HG03280 (cell line): ENCODE results near the gene ZNF716.
"Not testable (repeated sequence)": the region's sequence is repeated elsewhere in the genome, so short reads cannot be mapped to it uniquely, and the experiment has no call there.

ENCODE experiments used
- ATAC-seq: cut with Tn5 transposase; IDR thresholded peaks from one replicate; pipeline ENCODE4 v1.9.1; 2021; ENCODE audit warnings: mild to moderate bottlenecking, moderate library complexity; ENCODE audit not compliant: unreplicated experiment

ZNF716 gene

GRCh38 chr7:57425969-57426628 lies 23.9 kb upstream of the ZNF716 start:
- no peak for ATAC-seq

- ATAC-seq, result no peak
Observed at GRCh38 chr7:57426629-57427003, 23.4 kb upstream of the ZNF716 start.

DNA sequence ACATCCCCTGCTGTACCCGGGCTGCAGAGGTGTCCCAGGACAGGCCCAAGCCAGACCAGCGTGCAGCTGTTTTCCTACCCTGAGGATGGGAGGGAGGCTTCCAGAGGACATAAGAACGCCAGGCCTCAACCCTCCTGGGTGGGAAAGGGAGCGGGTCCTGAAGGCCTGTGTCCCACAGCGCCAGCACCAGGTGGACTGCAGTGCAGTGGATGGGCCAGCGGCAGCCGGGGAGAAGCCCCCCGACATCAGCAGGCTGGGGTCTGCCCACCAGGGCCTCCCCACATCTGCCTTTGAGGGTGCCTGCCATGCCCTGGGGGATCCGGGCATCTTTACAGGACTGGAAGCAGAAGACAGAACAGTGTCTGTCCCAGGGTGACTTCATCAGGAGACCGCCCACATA lies 22.8 kb upstream of the ZNF716 start:
- no peak for ATAC-seq

GRCh38 chr7:57427594-57427993 lies 22.4 kb upstream of the ZNF716 start:
- ATAC-seq, result no peak

DNA sequence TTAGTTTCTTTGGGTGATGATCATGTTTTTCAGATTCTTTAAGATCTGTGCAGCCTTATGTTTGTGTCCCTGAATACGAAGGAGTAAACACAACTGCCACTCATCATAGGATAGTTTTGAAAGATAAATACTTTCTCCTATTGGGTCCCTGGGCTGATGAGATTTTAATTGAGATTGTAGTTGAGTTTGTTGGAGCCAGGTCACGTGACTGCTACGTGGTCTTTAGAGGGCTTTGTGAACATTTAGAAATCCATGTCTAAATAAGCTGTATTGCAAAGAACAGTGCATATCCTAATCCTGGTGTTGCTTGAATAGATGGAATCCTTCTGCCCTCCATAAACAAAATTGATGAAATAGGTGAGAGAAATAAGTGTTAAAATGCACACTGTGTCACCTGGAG lies 17.4 kb upstream of the ZNF716 start:
- ATAC-seq, result no peak

DNA sequence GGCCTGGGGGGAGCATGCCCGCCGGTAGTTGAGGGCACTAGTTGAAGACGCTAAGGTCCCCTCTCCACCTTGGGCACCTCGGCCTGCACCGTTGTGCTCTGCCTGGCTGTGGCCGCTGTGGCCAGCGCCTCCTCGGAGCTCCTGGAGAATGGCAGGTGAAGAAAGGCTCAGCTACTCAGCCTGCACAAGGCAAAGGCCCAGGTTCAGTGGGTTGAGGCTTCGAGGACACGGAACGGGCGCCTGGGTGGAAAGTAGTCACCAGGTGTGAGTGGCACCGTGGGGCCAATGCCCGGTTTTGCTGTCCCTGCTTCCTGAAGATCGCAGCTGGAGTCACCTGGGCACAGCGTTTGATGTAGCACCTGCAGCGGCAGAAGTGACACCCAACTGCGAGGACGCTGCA lies 12.4 kb upstream of the ZNF716 start:
- no peak for ATAC-seq

DNA sequence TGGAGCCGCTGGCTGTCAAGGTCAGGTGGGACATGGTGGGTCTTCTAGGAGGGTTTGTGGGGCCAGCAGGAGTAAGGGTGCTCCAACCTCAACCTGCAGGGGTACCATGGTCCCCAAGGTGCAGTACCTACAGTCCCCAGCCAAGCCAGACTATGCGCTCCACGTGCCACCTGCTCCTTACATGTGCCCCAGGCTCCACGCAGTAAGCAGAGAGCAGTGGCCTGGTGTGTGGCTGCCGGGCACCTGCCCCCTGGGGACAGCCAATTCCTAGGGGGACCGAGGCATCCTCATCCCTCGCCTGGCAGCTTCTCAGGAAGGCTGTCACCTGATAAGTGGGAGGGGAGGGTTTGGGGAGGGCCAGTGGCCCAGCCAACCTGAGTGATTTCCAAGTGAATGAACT lies 11.7 kb upstream of the ZNF716 start:
- no peak for ATAC-seq

- ATAC-seq, result no peak
Observed at GRCh38 chr7:57443567-57443966, 6.4 kb upstream of the ZNF716 start.

DNA sequence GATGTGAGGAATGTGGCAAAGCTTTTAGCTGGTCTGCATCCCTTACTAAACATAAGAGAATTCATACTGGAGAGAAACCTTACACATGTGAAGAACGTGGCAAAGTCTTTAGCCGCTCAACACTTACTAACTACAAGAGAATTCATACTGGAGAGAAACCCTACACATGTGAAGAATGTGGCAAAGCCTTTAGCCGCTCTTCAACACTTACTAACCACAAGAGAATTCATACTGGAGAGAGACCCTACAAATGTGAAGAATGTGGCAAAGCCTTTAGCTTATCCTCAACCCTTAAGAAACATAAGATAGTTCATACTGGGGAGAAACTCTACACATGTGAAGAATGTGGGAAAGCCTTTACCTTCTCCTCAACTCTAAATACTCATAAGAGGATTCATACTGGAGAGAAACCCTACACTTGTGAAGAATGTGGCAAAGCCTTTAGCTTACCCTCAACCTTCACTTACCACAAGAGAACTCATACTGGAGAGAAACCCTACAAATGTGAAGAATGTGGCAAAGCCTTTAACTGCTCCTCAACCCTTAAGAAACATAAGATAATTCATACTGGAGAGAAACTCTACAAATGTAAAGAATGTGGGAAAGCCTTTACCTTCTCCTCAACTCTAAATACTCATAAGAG lies 19.3 kb downstream of the ZNF716 start:
- not testable (repeated sequence) for ATAC-seq

DNA sequence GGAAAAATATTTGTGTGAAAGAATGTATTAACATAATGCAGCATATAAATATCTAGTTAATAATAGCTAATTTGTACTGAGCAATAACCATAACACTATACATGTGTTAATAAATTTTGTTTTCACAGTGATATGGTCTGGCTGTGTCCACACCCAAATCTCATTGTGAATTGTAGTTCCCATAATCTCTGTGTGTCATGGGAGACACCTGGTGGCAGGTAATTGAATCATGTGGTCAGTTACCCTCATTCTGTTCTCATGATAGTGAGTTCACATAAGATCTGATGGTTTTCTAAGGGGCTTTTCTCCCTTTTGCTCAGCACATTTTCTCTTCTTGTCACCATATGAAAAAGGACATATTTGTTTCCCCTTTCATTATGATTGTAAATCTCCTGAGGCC lies 30.3 kb downstream of the ZNF716 start:
- ATAC-seq, result not testable (repeated sequence)

- ATAC-seq, result not testable (repeated sequence)
Observed at GRCh38 chr7:57485022-57485421, 35.0 kb downstream of the ZNF716 start.

DNA sequence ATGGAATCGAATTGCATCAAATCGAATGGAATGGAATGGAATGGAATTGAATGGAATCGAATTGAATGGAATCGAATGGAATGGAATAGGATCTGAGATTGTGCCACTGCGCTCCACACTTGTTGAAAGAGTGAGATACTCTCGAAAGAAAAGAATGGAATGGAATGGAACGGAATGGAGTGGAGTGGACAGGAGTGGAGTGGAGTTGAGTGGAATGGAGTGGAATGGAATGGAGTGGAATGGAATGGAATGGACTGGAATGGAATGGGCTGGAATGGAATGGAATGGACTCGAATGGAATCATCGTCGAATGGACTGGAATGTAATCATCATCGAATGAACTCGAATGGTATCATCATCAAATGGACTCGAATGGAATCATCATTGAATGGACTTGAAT lies 38.0 kb downstream of the ZNF716 start:
- no peak for ATAC-seq

DNA sequence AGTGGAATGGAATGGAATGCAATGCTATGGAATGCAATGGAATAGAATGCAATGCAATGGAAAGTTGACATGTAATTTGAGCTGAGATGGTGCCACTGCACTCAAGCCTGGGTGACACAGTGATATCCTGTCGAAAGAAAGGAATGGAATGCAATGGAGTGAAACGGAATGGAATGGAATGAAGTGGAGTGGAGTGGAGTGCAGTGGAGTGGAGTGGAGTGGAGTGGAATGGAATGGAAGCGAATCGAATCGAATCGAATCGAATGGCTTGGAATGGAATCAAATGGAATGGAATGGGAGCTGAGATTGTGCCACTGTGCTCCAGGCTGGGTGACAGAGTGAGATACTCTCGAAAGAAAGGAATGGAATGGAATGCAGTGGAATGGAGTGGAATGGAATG lies 45.1 kb downstream of the ZNF716 start:
- not testable (repeated sequence) for ATAC-seq

- ATAC-seq, result no peak
Observed at GRCh38 chr7:57496395-57496794, 46.4 kb downstream of the ZNF716 start.

DNA sequence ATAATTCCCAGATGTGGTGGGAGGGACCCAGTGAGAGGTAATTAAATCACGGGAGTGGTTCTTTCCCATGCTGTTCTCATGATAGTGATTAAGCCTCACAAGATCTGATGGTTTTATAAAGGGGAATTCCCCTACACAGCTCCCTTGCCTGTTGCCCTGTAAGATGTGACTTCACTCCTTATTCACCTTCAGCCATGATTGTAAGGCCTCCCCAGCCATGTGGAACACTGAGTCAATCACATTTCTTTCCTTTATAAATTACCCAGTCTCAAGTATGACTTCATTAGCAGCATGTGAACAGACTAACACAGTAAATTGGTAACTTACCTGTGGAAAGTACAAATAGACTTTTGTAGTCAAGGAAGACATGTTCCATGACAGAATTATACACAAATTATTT lies 55.2 kb downstream of the ZNF716 start:
- no peak for ATAC-seq
